ENCODE results near the gene MTUS2. TPM values are rescaled to one million over a fixed set of nuclear protein-coding genes. Genes with fewer than 3 reads are reported as not detected.

Gene MTUS2
- total and polyA plus RNA-seq, 9 of the 15 experiments (the other 6 are each of a cell fraction or from before 2014, with no cell fraction given), result 0.01 to 0.28 (median 0.06) TPM; not detected in 1

GRCh38 chr13:29454931-29455481 is 634.9 kb downstream of the MTUS2 start (continued):
- TF ChIP-seq MYNN (IDR thresholded peaks at IDR 0.05), result no peak
- TF ChIP-seq MYNN (CRISPR knock-in tag; IDR thresholded peaks at IDR 0.05), result no peak
- TF ChIP-seq FOXA1 (IDR thresholded peaks at IDR 0.05; ENCODE audit: borderline replicate concordance), result no peak
- TF ChIP-seq ZNF592 (IDR thresholded peaks at IDR 0.05), result peak; percentile 65; the same call in 1 of the 2 replicates
- no peak for TF ChIP-seq SREBF2 (CRISPR knock-in tag; IDR thresholded peaks at IDR 0.05)
- TF ChIP-seq CREBBP (IDR thresholded peaks at IDR 0.05; ENCODE audit: low read depth, low read length), result no peak
- TF ChIP-seq HDGF (IDR thresholded peaks at IDR 0.05), result no peak
- no peak for TF ChIP-seq STAT5B (CRISPR knock-in tag; IDR thresholded peaks at IDR 0.05)
- TF ChIP-seq SRF (CRISPR knock-in tag; IDR thresholded peaks at IDR 0.05), result no peak
- no peak for TF ChIP-seq NUFIP1 (IDR thresholded peaks at IDR 0.05; ENCODE audit: partially characterized antibody)
- no peak for TF ChIP-seq IRF1 (CRISPR knock-in tag; IDR thresholded peaks at IDR 0.05; ENCODE audit: borderline replicate concordance)
- no peak for TF ChIP-seq MEF2A (IDR thresholded peaks at IDR 0.05; ENCODE audit: control insufficient read depth, low read depth, low read length)
- TF ChIP-seq SIN3A (IDR thresholded peaks at IDR 0.05; ENCODE audit: borderline replicate concordance in 2 of 2, control insufficient read depth in 1 of 2, low read depth in 2 of 2, low read length in 2 of 2), result no peak
- TF ChIP-seq RAD21 (CRISPR knock-in tag; conservative IDR thresholded peaks at IDR 0.05 in 1 of 2, IDR thresholded peaks at IDR 0.05 in 1 of 2), result peak; percentile 24 to 58; a peak in 3 of 4 replicates
- TF ChIP-seq, protein P1, sequence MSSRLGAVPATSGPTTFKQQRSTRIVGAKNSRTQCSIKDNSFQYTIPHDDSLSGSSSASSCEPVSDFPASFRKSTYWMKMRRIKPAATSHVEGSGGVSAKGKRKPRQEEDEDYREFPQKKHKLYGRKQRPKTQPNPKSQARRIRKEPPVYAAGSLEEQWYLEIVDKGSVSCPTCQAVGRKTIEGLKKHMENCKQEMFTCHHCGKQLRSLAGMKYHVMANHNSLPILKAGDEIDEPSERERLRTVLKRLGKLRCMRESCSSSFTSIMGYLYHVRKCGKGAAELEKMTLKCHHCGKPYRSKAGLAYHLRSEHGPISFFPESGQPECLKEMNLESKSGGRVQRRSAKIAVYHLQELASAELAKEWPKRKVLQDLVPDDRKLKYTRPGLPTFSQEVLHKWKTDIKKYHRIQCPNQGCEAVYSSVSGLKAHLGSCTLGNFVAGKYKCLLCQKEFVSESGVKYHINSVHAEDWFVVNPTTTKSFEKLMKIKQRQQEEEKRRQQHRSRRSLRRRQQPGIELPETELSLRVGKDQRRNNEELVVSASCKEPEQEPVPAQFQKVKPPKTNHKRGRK (tag; IDR thresholded peaks at IDR 0.05), result no peak
- TF ChIP-seq ZNF79 (CRISPR knock-in tag; IDR thresholded peaks at IDR 0.05; ENCODE audit: low read depth), result no peak
- no peak for TF ChIP-seq KLF10 (CRISPR knock-in tag; IDR thresholded peaks at IDR 0.05)
- no peak for TF ChIP-seq MAZ (CRISPR knock-in tag; conservative IDR thresholded peaks at IDR 0.05 in 1 of 2, IDR thresholded peaks at IDR 0.05 in 1 of 2)
- no peak for TF ChIP-seq PRPF4 (IDR thresholded peaks at IDR 0.05; ENCODE audit: insufficient read depth, low read depth, low read length, poor library complexity, severe bottlenecking)

Data from K562 (cell line).